Thoracic aorta (tissue), 2 donors: ENCODE measurements around the gene C12orf57. TPM values are rescaled to one million over a fixed set of nuclear protein-coding genes. Genes with fewer than 3 reads are reported as not detected.

Experiments used
- ATAC-seq: fragments of 150-250 bp; one replicate; pipeline ENCODE4 v1.8.0; 2017; ENCODE audit warnings: low read depth; ENCODE audit not compliant: insufficient number of reproducible peaks, low FRiP score
- DNase-seq: peaks from one replicate; pipeline ENCODE4 v3.0.0-alpha.2; 2020; ENCODE audit warnings: low spot score
- H3K27ac ChIP-seq, 2 donors: fragments of 200-600 bp; sonication (generic); 1 replicate in 1 of 2; 2 replicates in 1 of 2; pipeline ENCODE4 v1.5.1; 2016; ENCODE audit warnings: mild to moderate bottlenecking in 2 of 2, moderate library complexity in 2 of 2
- H3K27me3 ChIP-seq: fragments of 200-600 bp; sonication (generic); replicated peaks from 2 replicates; pipeline ENCODE4 v1.6.0; 2016; ENCODE audit warnings: mild to moderate bottlenecking; ENCODE audit not compliant: insufficient read depth
- H3K36me3 ChIP-seq: fragments of 200-600 bp; sonication (generic); one replicate; pipeline ENCODE4 v1.5.1; 2016
- H3K4me1 ChIP-seq, 2 donors: fragments of 200-600 bp; sonication (generic); 1 replicate in 1 of 2; 2 replicates in 1 of 2; pipeline versions ENCODE4 v1.5.1 to v1.6.0; 2016; ENCODE audit warnings: low read depth in 2 of 2, mild to moderate bottlenecking in 1 of 2; ENCODE audit not compliant: control insufficient read depth in 1 of 2
- H3K4me3 ChIP-seq: fragments of 200-600 bp; sonication (generic); 2 replicates; pipeline ENCODE4 v1.5.1; 2016; ENCODE audit warnings: mild to moderate bottlenecking
- H3K9me3 ChIP-seq: fragments of 200-600 bp; sonication (generic); 2 replicates; pipeline ENCODE4 v1.5.1; 2016
- CTCF ChIP-seq: fragments of 200-600 bp; sonication (generic); IDR thresholded peaks from one replicate; pipeline ENCODE4 v1.5.1; 2019; ENCODE audit warnings: antibody characterized with exemption
- total RNA-seq, 2 donors: library from RNA; depleted of rRNA; stranded (reverse); fragments of >200 nt; gene quantifications; one replicate each; pipeline versions ENCODE4 v1.1.0 to v1.2.3, GENCODE V29; 2016

The C12orf57 gene
- total RNA-seq, 2 donors from 2014 or later: 370 to 416 TPM

GRCh38 chr12:6960593-6961277 is 16.9 kb downstream of the C12orf57 start:
- DNase-seq (no peak), ATAC-seq (no peak)
- peaks cover 6% of the 10 kb centered on the region for H3K36me3 ChIP-seq
- peak overlapping the region in 1 of 2 donors; percentile 41 for H3K27ac ChIP-seq
- no peaks in the 10 kb centered on the region for H3K9me3 ChIP-seq
- H3K27me3 ChIP-seq: no peaks in the 10 kb centered on the region
- peak overlapping the region; percentile 25 for H3K4me3 ChIP-seq
- peaks cover 6 to 10% of the 10 kb centered on the region in 2 donors for H3K4me1 ChIP-seq
- TF ChIP-seq CTCF: no peak

GRCh38 chr12:6961278-6961694 is 17.5 kb downstream of the C12orf57 start:
- DNase-seq (no peak), ATAC-seq (peak; percentile 15)
- Histone ChIP-seq H3K4me3 (peak overlapping the region; percentile 25), H3K27me3 (no peaks in the 10 kb centered on the region), H3K9me3 (no peaks in the 10 kb centered on the region), H3K27ac (peak overlapping the region; percentile 12 to 41), H3K36me3 (peaks cover 11% of the 10 kb centered on the region), H3K4me1 (peaks cover 6 to 10% of the 10 kb centered on the region in 2 donors)
- no peak for TF ChIP-seq CTCF

GRCh38 chr12:6961695-6962284 is 18.0 kb downstream of the C12orf57 start:
- H3K4me3 ChIP-seq: peak overlapping the region; percentile 25
- H3K27ac ChIP-seq: peak overlapping the region; percentile 12 to 41
- peaks cover 17% of the 10 kb centered on the region for H3K36me3 ChIP-seq
- peaks cover 6 to 10% of the 10 kb centered on the region in 2 donors for H3K4me1 ChIP-seq
- DNase-seq (no peak), ATAC-seq (no peak)
- TF ChIP-seq CTCF: peak; percentile 23
- no peaks in the 10 kb centered on the region for H3K9me3 ChIP-seq
- H3K27me3 ChIP-seq: no peaks in the 10 kb centered on the region

- Histone ChIP-seq H3K27ac (no peak overlapping the region), H3K4me3 (no peak overlapping the region), H3K9me3 (no peaks in the 10 kb centered on the region), H3K4me1 (peaks cover 6 to 10% of the 10 kb centered on the region in 2 donors), H3K27me3 (no peaks in the 10 kb centered on the region), H3K36me3 (peaks cover 23% of the 10 kb centered on the region)
- TF ChIP-seq CTCF: no peak
- ATAC-seq (no peak), DNase-seq (no peak)
Measured at GRCh38 chr12:6962285-6963015, 18.6 kb downstream of the C12orf57 start.
